Inflammatory macrophage treated with lipopolysaccharide for 4 hours (primary cell): ENCODE results near the gene LONRF3.

ENCODE experiments used
- DNase-seq: peaks from one replicate; pipeline ENCODE4 v3.0.0-alpha.2; 2020

The LONRF3 gene

DNA sequence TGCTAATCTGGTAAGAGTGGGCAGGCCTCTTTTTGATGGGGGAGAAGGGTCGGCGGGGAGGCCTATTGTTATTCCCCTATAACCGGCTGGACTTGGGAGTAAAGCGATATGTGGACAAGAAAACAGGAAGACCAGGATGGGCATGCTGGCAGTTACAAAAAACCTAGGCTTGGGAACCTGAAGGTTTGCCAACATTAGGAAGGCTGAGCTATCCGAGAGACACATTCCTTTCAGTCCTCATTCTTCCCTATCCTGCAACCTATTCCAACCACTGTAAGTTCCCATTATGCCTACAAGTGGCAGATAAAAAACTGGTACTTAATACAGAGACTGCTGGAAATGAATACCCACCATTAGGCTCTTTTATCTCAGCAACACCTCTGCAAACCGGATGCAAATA lies 66.0 kb downstream of the LONRF3 start:
- DNase-seq, result no peak

DNA sequence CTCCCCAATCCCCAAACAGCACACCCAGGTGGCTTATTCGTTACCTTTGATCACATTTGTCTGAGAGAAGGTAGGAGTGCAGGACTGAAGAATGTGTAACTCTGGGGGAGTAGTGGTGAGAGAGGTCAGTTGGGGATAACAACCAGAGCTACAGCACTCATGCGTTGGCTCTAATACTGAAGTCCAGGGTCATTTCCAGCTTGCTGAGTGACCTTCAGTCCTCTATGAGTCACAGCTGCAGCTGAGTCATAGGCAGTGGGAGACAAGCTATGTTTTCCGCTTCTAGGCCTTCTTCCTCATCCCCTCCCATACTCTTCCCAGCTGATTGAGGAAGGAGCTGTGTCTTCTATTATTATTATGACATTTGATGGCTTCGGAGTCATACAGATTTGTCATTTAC lies 66.8 kb downstream of the LONRF3 start:
- DNase-seq, result peak; percentile 89

DNA sequence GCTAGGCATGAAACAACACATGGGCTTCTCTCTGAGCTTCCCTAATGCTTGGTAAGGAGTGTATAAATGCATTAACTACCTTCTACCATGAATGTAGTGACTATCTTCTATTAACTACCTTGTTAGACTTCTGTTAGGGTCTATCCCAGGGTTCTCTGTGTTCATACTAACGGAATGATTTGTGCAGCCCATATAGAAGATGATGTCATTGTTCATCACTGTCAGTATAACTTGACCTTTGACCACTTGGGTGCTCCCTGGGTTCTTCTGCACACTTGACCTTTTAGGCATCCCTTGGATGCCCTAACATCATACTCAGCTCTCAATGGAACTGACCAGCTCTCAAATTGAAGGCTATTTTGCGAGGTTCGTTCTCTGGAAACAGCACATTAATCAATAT lies 67.6 kb downstream of the LONRF3 start:
- peak; percentile 7 for DNase-seq

DNA sequence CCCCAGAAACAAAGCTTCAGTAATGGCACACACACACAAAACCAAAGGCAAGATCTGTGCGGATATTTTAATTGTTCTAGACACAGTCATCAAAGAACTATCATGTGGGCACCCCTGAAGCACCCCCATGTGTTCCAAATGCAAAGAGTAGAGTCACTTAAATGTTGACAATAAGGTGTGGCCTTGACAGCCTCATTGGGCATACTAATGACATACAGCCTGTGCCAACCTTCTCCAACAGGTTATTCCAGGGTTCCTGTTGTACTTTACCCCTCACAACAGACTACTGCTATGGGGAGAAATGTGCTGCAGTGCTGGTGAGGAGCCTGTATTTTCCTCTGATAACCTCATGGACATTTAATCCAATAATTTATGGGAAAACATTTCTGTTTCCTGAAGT lies 68.6 kb downstream of the LONRF3 start:
- DNase-seq, result no peak

DNA sequence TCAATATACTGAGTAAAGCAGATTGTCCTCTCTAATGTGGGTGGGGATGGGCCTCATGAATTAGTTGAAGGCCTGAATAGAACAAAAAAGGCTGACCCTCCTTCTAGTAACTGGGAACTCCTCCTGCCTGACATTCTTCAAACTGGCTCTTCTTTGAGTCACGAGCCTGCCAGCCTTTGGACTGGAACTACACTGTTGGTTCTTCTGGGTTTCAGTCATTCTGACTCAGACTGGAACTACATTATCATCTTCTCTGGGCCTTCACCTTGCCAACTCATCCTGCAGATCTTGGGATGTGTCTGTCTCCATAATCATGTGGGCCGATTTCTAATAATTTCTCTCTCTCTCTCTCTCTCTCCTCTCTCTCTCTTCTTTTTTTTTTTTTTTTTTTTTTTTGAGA lies 71.5 kb downstream of the LONRF3 start:
- DNase-seq, result no peak

DNA sequence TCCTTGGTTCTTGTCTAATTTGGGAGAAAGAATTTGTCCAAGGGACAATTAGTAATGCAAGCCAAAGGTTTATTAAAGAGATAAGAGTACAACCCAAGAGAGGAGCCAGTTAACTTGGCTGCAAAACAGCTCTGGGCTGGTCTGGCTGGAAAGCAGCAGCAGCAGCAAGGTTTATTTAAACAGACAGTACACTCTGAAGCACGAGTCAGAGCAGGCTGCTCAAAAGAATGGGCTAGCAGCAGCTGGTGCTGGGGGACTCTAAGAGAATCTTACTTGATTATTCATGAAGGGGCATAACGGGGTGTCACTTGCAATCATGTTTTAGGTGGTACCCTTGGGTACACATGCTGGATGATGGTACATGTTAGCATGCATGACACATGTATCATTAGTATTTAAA lies 81.3 kb downstream of the LONRF3 start:
- no peak for DNase-seq

DNA sequence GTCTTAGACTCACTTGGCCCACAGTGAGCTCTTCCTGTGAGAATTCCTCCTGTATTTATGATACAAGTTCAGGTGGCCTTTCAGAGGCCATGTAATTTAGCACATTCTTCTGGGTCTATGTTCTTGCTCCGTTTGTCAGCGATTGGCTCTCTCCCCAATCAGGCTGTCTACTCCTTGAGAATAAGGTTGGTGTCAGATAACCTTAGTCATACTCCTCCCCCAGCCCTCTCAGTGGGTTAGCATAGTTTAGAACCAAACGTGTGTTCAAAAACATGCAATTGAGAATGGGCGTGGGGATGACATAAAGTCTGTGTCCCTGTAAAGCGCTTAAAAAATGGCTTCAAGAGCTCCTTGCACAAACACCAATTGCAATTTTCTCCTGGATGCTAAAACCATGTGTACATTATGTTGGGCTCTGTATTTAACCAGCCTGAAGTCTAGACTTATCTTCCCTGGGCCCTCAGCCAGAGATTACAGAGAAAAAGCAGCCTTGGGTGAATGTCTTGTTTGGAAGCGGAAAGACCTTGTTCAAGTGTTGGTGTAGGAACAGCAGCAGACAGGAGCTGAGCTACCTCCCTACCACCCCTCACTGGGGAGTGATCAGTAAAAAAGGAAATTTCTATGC lies 88.4 kb downstream of the LONRF3 start:
- DNase-seq, result no peak

DNA sequence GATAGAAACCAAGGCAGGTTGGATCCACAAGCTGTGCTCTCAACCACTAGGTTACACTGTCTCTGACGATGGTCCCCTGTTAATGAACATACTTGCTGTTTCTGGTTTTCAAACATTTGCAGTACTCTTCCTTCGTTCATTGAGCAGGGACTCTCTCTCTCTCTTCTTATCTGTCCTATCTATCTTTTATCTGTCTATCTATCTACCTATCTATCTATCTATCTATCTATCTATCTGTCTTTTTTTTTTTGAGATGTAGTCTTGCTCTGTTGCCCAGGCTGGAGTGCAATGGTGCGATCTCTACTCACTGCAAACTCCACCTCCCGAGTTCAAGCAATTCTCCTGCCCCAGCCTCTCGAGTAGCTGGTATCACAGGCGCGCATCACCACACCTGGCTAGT lies 89.0 kb downstream of the LONRF3 start:
- no peak for DNase-seq

DNA sequence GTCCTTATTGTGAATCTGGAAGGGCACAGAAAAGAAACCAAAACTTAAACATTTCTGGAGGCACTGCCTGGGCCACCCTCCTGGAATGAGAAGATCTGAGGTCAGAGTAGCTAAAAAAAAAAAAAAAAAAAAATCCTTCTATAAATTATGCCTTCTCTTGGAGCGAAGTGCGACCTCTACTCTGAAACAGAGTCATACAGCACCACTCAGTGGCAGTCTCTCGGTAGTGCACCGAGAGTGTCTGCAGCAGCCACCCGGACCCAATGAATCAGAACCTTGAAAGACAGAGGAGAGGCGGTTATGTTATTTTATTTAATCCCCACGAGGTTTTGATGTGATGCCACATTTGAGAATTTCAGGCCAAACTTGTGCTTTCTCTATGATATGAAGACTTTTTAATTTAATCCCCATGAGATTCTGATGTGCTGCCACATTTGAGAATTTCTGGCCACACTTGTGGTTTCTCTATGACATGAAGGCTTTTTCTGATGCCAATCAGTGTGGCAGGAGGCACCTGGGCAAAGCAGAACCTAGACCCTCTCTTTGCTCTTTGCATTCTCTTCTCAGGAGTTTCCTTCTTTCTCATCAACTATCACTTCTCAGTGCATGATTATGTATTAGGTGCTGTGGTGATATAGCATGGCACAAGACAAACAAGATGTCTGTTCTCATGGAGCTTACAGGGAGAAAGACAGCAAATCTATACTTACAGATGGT lies 92.8 kb downstream of the LONRF3 start:
- DNase-seq, result peak; percentile 57
